ENCODE measurements around the gene GRAMD4. TPM values are rescaled to one million over a fixed set of nuclear protein-coding genes. Genes with fewer than 3 reads are reported as not detected.

GRAMD4 gene
- total RNA-seq, 1 experiment from 2014 or later: 18.4 TPM

- no peak for DNase-seq (ENCODE audit: low spot score)
- intact Hi-C loops (cut with micrococcal nuclease; ENCODE audit: unreplicated experiment): no loop called here
- ChIA-PET POLR2A (ENCODE audit: low non-redundant PET) (no interaction called here), CTCF (no interaction called here)
- no TSS peak for BruUV-seq (replicated peaks)
- H3K4me1 ChIP-seq (ENCODE audit: insufficient read depth, low read length, poor library complexity, severe bottlenecking): peaks cover 29% of the 10 kb centered on the region
- no peak for TF ChIP-seq CTCF (conservative IDR thresholded peaks at IDR 0.05; ENCODE audit: low read depth, low read length)
- H3K36me3 ChIP-seq (ENCODE audit: insufficient read depth, low read length, poor library complexity, severe bottlenecking): no peaks in the 10 kb centered on the region
- no peak overlapping the region for H3K27ac ChIP-seq (ENCODE audit: low read depth, low read length, poor library complexity, severe bottlenecking)
- no peaks in the 10 kb centered on the region for H3K27me3 ChIP-seq (replicated peaks; ENCODE audit: insufficient read depth, low read depth, low read length, poor library complexity)
- H3K4me3 ChIP-seq (ENCODE audit: low read depth, low read length, poor library complexity, severe bottlenecking): no peak overlapping the region
- no peaks in the 10 kb centered on the region for H3K9me3 ChIP-seq (ENCODE audit: low read depth, low read length, poor library complexity, severe bottlenecking)
Observed at GRCh38 chr22:46586123-46586519, 34.1 kb upstream of the GRAMD4 start.

- H3K4me1 ChIP-seq (ENCODE audit: insufficient read depth, low read length, poor library complexity, severe bottlenecking): peaks cover 24% of the 10 kb centered on the region
- no peak for TF ChIP-seq EZH2 (IDR thresholded peaks at IDR 0.05; ENCODE audit: borderline replicate concordance, low read depth, low read length, poor library complexity, severe bottlenecking)
- no peak for TF ChIP-seq CTCF (conservative IDR thresholded peaks at IDR 0.05; ENCODE audit: low read depth, low read length)
- DNase-seq (ENCODE audit: low spot score): no peak
- CTCF ChIA-PET: no interaction called here
- H3K27me3 ChIP-seq (replicated peaks; ENCODE audit: insufficient read depth, low read depth, low read length, poor library complexity): no peaks in the 10 kb centered on the region
- H3K36me3 ChIP-seq (ENCODE audit: insufficient read depth, low read length, poor library complexity, severe bottlenecking): no peaks in the 10 kb centered on the region
- H3K9me3 ChIP-seq (ENCODE audit: low read depth, low read length, poor library complexity, severe bottlenecking): no peaks in the 10 kb centered on the region
- intact Hi-C loops (cut with micrococcal nuclease; ENCODE audit: unreplicated experiment): no loop called here
- H3K27ac ChIP-seq (ENCODE audit: low read depth, low read length, poor library complexity, severe bottlenecking): no peak overlapping the region
- no TSS peak for BruUV-seq (replicated peaks)
- POLR2A ChIA-PET (ENCODE audit: low non-redundant PET): no interaction called here
- no peak overlapping the region for H3K4me3 ChIP-seq (ENCODE audit: low read depth, low read length, poor library complexity, severe bottlenecking)
Observed at GRCh38 chr22:46586531-46587011, 33.6 kb upstream of the GRAMD4 start.

- no TSS peak for BruUV-seq (replicated peaks)
Observed at GRCh38 chr22:46587061-46587460, 33.1 kb upstream of the GRAMD4 start.

More at GRCh38 chr22:46587061-46587460, 33.1 kb upstream of the GRAMD4 start:
- intact Hi-C loops (cut with micrococcal nuclease; ENCODE audit: unreplicated experiment): no loop called here
- TF ChIP-seq EZH2 (IDR thresholded peaks at IDR 0.05; ENCODE audit: borderline replicate concordance, low read depth, low read length, poor library complexity, severe bottlenecking) (no peak), CTCF (conservative IDR thresholded peaks at IDR 0.05; ENCODE audit: low read depth, low read length) (no peak)
- peaks cover 19% of the 10 kb centered on the region for H3K4me1 ChIP-seq (ENCODE audit: insufficient read depth, low read length, poor library complexity, severe bottlenecking)
- H3K9me3 ChIP-seq (ENCODE audit: low read depth, low read length, poor library complexity, severe bottlenecking): no peaks in the 10 kb centered on the region
- H3K36me3 ChIP-seq (ENCODE audit: insufficient read depth, low read length, poor library complexity, severe bottlenecking): no peaks in the 10 kb centered on the region
- H3K27me3 ChIP-seq (replicated peaks; ENCODE audit: insufficient read depth, low read depth, low read length, poor library complexity): no peaks in the 10 kb centered on the region
- H3K4me3 ChIP-seq (ENCODE audit: low read depth, low read length, poor library complexity, severe bottlenecking): no peak overlapping the region
- ChIA-PET POLR2A (ENCODE audit: low non-redundant PET) (no interaction called here), CTCF (no interaction called here)
- no peak for DNase-seq (ENCODE audit: low spot score)
- H3K27ac ChIP-seq (ENCODE audit: low read depth, low read length, poor library complexity, severe bottlenecking): no peak overlapping the region
